GM18520 (cell line): ENCODE data around the gene RNF166.

Source experiments
- ATAC-seq: cut with Tn5 transposase; IDR thresholded peaks from one replicate; pipeline ENCODE4 v1.9.1; 2021; ENCODE audit not compliant: unreplicated experiment

RNF166 gene

DNA sequence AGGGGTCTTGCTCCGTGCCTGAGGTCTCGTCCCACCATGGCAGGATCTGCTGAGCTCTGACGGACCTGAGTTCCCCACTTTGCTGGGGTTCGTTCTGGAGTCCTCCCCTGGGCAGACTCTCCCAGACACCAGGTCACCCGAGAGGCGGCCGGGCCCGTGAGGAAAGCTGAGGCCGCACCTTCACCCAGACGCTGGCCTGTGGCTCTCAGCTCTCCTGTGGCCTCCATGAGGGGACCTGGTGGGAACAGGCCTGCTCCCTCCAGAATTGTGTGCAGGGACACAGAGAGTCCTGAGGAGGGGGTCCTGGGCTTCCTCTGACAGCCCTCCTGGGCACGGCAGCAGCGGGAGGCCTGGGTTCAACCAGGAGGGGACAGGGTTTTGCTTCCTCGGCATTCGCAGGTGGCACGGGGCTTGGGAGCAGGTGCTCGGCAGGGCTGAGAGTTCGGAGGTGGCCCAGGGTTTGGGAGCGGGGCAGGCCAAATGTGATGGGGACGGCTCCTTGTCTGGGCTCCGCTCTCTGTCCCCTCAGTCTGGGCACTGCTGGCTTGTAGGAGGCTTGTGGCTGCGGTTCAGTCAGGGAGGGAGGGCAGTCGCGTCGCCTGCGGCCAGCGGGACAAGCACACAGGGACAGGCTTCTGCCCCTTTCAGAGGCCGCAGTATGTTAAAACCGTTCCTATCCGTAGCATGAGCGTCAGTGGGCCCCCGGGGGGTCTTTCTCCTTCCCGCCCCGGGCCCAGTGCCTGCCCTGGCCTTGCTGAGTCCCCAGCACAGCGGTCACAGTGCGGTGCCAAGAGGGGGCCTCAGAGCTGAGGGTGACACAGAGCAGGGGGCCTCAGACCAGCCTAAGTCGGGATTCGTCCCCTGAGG lies 11.8 kb downstream of the RNF166 start:
- ATAC-seq = no peak

DNA sequence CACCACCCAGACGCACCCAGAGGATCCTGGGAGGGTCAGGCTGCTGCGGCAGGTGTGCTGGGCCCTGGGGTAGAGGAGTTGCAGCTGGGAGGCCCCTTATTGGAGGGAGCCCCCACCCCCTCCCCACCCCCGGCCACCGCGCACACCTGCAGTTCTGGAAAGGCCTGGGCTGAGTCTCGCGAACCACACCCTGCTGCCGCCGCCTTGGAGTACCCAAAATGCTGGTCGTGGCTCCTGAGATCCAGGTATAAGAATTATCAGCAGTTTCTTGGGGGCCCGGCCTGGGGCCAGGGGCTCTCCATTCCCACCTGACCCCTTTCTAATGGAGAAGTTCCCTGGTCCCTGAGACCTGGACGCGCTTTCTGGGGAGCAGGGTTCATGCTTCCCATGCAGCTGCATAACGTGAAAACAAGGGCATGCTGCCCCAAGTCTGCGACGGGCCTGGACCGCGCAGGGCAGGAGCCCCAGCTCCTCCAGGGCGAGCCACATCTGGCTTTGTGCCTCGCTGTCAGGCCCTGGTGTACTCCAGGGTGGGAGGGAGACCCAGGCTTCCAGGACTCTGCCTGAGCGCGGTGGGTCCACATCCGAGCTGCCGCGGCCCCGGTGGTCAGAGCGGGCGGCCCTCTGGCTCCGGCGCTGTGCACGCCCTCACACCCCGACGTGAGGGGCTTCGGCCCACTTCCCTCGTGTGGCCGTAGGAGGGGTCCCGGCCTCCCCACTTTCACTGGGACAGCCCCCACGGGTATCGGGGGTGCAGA lies 12.6 kb downstream of the RNF166 start:
- ATAC-seq = no peak

GRCh38 chr16:88692861-88693260 lies 13.3 kb downstream of the RNF166 start:
- no peak for ATAC-seq

GRCh38 chr16:88691924-88692560 lies 14.2 kb downstream of the RNF166 start:
- no peak for ATAC-seq

DNA sequence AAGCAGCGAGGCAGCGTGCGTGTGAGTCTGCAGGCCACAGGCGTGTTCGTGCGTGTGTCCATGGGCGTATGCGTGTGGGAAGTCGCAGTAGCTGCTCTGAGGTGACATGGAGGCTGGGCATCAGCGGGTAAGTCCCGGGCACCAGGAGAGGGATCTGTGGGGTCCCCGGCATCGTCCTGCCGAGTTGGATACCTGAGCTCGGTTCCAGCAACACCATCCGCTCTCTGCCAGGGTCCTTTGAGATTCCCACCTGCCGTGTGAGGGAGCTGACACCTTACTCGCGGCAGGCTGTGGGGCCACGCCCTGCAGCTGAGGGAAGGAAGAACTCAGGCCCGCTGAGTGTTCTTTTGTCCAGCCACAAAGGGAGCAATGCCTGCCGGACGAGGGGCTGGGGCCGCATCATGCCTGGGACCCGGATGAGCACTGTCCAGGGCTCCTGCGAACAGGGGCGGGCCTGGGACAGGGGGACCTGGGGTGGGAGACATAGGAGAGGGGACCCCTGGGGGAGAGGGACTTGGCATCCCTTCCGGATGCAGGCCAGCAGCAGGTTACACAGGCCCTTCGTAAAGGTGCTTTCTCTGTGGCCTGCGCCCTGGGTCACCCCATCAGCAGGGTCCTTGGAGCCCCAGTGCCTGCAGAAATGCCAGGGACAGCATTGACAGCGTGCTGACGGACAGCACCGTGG lies 14.9 kb downstream of the RNF166 start:
- ATAC-seq = no peak

DNA sequence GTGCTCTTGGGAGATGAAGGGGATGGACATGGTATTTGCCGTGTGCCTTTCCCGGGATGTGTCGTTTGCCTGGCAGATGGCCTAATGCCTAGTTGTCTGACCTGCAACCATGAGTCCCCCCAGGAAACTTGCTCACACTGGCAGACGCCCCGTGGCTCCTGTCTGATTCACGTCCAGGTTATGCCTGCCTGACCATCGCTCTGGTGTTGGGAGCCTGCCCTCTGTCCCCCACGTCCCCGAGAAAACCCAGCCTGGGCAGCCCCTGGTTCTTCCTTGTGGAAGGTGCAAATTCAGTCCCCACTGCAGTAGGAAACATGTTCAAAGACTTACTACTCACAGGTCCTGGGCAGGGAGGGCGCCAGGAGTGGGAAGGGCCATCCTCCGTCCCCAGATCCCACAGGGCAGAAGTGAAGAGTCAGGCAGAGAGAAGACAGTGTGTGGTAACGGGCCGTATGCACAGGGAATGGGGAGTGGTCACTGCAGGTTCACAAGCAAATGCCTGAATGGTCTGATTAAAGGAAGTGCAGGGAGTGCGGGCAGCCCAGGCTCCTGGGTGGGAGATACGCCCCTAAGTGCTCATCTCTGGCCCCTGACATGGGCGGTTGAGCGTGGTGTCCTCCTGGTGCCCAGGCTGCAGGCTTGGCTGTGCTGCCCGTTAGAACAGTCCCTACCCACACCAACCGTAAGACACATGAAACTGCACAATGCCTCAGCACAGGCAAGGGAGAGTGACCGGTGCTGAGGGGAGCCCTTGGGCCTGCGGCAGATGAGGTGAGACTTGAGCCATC lies 15.7 kb downstream of the RNF166 start:
- no peak for ATAC-seq

DNA sequence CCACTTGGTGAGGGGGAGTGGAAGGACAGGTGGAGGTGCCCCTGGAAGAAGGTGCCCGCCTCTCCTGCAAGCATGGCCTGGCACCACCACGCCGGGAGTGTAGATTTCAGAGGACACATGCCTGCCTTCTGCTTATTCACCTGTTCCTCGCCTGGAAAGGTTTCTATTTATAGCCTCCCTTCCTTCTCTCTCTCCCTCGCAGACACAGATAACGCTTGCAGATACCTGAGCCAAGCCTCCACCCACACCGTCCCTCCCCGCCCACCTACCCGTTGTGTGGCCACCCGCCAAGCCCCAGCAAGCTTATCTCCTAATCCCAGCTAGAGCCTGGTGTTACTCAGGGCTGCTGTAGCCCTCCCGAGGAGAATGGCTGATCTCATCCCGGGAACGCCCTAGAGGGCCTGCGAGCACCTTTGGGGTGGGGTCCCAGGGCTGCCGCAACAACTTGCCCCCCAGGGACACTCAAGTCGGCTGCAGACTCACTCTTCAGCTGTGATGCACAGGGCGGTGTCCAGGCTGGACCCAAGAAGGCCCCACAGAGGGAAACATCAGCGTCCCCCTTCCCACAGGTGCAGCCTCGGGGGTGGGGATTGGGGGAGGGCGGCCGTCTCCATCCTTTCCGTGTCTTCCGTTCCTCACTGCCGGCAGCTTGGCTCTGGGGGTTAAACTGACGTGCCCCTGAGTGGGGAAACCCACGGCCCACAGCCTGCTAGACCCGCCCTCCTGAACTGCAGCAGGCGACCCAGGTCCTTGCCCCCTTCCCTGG lies 18.0 kb downstream of the RNF166 start:
- ATAC-seq = no peak

- ATAC-seq = no peak
Observed at GRCh38 chr16:88687676-88688012, 18.6 kb downstream of the RNF166 start.

- ATAC-seq = no peak
Observed at GRCh38 chr16:88687254-88687576, 19.0 kb downstream of the RNF166 start.

GRCh38 chr16:88686439-88687253 lies 19.6 kb downstream of the RNF166 start, which contains the start of gene SNAI3:
Gene SNAI3 (minus strand): TSS chr16:88686507. CDS start chr16:88686406, 101 bp downstream.
- peak; percentile 64 for ATAC-seq

- peak; percentile 11 for ATAC-seq
Observed at GRCh38 chr16:88686062-88686438, 20.2 kb downstream of the RNF166 start.

- no peak for ATAC-seq
Observed at GRCh38 chr16:88685156-88686061, 20.8 kb downstream of the RNF166 start.

GRCh38 chr16:88684569-88685155 lies 21.5 kb downstream of the RNF166 start:
- no peak for ATAC-seq

DNA sequence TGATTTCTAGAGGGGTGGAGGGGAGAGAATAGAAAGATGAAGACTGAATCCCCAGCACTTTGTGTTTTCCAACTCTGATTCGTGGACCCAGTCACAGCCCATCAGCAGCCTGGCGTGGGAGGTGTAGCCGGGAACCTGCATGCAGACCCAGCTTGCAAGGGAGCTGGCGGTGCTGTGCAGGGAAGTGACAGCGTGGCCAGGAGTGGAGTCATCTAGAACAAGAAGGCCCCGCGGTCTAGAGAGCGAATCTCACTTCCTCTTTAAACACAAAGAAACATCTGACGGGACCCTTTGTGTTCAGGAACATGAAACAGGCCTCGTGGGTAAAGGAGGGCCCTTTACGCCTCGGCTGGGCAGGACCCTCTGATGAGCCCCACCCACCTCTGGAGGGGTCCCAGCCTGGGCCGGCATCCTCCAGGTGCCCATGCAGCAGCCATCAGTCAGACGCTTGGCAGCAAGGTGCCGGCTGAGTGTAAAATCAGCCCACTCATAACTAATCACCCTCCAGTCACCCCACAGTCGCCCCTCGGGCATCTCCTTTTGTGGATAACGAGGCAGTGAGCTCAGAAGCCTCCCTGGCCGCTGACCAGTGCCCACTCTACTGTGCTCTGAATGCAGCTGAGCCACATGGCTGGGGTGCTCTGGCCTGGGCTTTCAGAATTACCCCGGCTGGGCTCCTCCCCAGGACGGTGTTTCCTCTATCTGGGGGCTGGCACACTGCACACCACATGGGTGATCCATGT lies 24.3 kb downstream of the RNF166 start:
- ATAC-seq = peak; percentile 38

DNA sequence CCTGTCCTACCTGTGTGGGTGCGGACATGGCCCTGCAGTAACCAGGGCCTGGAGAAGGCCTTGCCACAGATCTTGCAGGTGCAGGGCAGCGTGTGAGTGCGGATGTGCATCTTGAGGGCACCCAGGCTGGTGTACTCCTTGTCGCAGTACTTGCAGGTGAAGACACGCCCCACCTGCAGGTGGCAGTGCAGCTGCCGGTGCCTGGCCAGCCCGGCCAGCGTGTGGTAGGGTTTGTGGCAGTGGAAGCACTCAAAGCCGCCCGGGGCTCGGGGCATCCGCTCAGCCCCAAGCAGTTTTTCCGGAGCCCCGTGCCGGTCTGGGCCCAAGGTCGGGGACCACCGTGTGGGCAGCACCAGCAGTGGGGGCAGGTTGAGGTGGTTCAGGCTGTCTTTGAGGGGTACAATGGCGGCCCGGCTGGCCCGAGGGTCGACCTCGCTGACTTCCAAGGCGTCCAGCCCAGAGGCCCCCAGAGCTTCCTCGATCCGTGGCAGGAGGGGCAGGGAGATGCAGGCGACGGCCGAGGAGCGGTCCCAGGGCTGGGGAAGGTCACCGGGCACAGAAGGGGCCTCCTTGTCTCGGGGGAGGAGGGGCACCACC lies 25.0 kb downstream of the RNF166 start:
- ATAC-seq = no peak

DNA sequence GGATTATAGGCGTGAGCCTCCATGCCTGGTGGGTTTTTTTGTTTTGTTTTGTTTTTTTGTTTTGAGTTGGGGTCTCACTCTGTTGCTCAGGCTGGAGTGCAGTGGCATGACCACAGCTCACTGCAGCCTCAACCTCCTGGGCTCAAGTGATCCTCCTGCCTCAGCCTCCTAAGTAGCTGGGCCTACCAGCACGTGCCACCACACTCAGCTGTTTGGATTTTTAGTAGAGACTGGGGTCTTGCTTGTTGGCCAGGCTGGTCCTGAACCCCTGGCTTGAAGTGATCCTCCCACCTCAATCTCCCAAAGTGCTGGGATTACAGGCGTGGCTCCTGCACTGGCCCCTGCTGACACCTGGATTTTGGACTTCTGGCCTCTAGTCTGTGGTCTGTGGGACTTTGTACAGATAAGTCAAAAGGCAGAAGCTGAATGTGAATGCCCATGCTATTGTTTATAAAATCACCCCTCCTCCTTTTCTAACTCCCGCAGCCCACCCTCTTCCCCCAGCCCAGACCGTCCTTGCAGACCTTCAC lies 25.6 kb downstream of the RNF166 start:
- ATAC-seq = no peak
